K562 (cell line): ENCODE measurements around the gene PRRC2A. TPM values are rescaled to one million over a fixed set of nuclear protein-coding genes. Genes with fewer than 3 reads are reported as not detected.

ENCODE experiments used
- CREB1 ChIP-seq, 2 experiments: sonication (generic) in 1 of 2; formaldehyde crosslinking in 1 of 2; IDR thresholded peaks; 2 replicates each; pipeline versions ENCODE4 v1.6.1 to v1.8.0; 2012 to 2022; ENCODE audit warnings: inconsistent platforms in 1 of 2, mild to moderate bottlenecking in 1 of 2, missing genetic modification reagents in 1 of 2, moderate library complexity in 1 of 2
- HSF4 ChIP-seq: fragments of 250-450 bp; sonication (Bioruptor Pico); IDR thresholded peaks from 2 replicates; pipeline ENCODE4 v2.1.2; 2022; ENCODE audit warnings: mild to moderate bottlenecking, moderate library complexity, borderline replicate concordance
- IRF2 ChIP-seq: sonication (generic); formaldehyde crosslinking; IDR thresholded peaks from 2 replicates; pipeline ENCODE4 v1.8.1; 2022; ENCODE audit warnings: mild to moderate bottlenecking, missing genetic modification reagents
- RBM15 ChIP-seq: fragments of 200-400 bp; formaldehyde crosslinking; IDR thresholded peaks from 2 replicates; pipeline ENCODE4 v1.6.1; 2018; ENCODE audit warnings: mild to moderate bottlenecking, low read length, moderate library complexity; ENCODE audit not compliant: insufficient read depth
- RFX1 ChIP-seq: fragments of 450-650 bp; IDR thresholded peaks from 2 replicates; pipeline ENCODE4 v1.6.1; 2016; ENCODE audit warnings: mild to moderate bottlenecking, moderate library complexity
- THAP12 ChIP-seq: fragments of 250-450 bp; sonication (Bioruptor Pico); IDR thresholded peaks from 2 replicates; pipeline ENCODE4 v1.9.0; 2021; ENCODE audit warnings: mild to moderate bottlenecking, inconsistent platforms
- ZNF224 ChIP-seq: sonication (generic); formaldehyde crosslinking; IDR thresholded peaks from 2 replicates; pipeline ENCODE4 v1.8.0; 2022; ENCODE audit warnings: mild to moderate bottlenecking, missing genetic modification reagents
- ZNF561 ChIP-seq: fragments of 450-650 bp; formaldehyde crosslinking; conservative IDR thresholded peaks from 2 replicates; pipeline ENCODE4 v1.4.0; 2020; ENCODE audit warnings: mild to moderate bottlenecking, moderate library complexity
- polyA plus RNA-seq, 8 experiments: library from polyadenylated mRNA; depleted of rRNA in 4 of 8; stranded (reverse) in 5 of 8; unstranded in 3 of 8; fragments of >200 nt; fragmentation: Nextera tagmentation in 2 of 8; fragmentation: Illumina TruSeq in 1 of 8; extraction: Ambion mirVana in 2 of 8; extraction: Trizol in 1 of 8; gene quantifications; 2 replicates each; pipeline versions ENCODE4 v1.2.1 to v1.2.3, GENCODE V29; 2011 to 2014; ENCODE audit warnings: inconsistent platforms in 1 of 8, missing spikeins in 1 of 8
- total RNA-seq, 7 experiments: library from RNA; depleted of rRNA in 6 of 7; stranded (reverse); fragments of >200 nt in 6 of 7; fragmentation: Illumina TruSeq in 2 of 7; extraction: Trizol in 2 of 7; gene quantifications; 2 replicates each; pipeline versions ENCODE4 v1.2.1 to v1.2.3, GENCODE V29; 2011 to 2021; ENCODE audit warnings: low replicate concordance in 1 of 7
- TF ChIP-seq, protein P1 (sequence below), 2 experiments: fragments of 450-650 bp; formaldehyde crosslinking in 1 of 2; IDR thresholded peaks; 2 replicates each; pipeline versions ENCODE4 v1.4.0 to v1.6.1; 2014 to 2020; ENCODE audit warnings: mild to moderate bottlenecking in 2 of 2, borderline replicate concordance in 1 of 2, low read depth in 1 of 2
- TF ChIP-seq, protein P2 (sequence below): fragments of 200-800 bp; sonication (Bioruptor generic); IDR thresholded peaks from 2 replicates; pipeline ENCODE4 v1.6.1; 2017; ENCODE audit warnings: missing genetic modification characterization, missing compliant biosample characterization
- TF ChIP-seq, protein P3 (sequence below): fragments of 250-450 bp; sonication (Bioruptor Pico); IDR thresholded peaks from 2 replicates; pipeline ENCODE4 v1.8.0; 2022; ENCODE audit warnings: inconsistent platforms

The PRRC2A gene
- total and polyA plus RNA-seq, 9 of the 15 experiments (the other 6 are each of a cell fraction or from before 2014, with no cell fraction given), result 1.0 to 332 (median 63.0) TPM

- TF ChIP-seq CREB1 (IDR thresholded peaks at IDR 0.05), result no peak
- TF ChIP-seq CREB1 (CRISPR knock-in tag; IDR thresholded peaks at IDR 0.05), result no peak
- TF ChIP-seq IRF2 (CRISPR knock-in tag), result 0 out of 2 replicates have a peak, but pooled peaks have one; percentile 13
- TF ChIP-seq, protein P1, sequence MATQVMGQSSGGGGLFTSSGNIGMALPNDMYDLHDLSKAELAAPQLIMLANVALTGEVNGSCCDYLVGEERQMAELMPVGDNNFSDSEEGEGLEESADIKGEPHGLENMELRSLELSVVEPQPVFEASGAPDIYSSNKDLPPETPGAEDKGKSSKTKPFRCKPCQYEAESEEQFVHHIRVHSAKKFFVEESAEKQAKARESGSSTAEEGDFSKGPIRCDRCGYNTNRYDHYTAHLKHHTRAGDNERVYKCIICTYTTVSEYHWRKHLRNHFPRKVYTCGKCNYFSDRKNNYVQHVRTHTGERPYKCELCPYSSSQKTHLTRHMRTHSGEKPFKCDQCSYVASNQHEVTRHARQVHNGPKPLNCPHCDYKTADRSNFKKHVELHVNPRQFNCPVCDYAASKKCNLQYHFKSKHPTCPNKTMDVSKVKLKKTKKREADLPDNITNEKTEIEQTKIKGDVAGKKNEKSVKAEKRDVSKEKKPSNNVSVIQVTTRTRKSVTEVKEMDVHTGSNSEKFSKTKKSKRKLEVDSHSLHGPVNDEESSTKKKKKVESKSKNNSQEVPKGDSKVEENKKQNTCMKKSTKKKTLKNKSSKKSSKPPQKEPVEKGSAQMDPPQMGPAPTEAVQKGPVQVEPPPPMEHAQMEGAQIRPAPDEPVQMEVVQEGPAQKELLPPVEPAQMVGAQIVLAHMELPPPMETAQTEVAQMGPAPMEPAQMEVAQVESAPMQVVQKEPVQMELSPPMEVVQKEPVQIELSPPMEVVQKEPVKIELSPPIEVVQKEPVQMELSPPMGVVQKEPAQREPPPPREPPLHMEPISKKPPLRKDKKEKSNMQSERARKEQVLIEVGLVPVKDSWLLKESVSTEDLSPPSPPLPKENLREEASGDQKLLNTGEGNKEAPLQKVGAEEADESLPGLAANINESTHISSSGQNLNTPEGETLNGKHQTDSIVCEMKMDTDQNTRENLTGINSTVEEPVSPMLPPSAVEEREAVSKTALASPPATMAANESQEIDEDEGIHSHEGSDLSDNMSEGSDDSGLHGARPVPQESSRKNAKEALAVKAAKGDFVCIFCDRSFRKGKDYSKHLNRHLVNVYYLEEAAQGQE (IDR thresholded peaks at IDR 0.05; ENCODE audit: borderline replicate concordance), result no peak
- TF ChIP-seq, protein P1 (CRISPR knock-in tag; IDR thresholded peaks at IDR 0.05; ENCODE audit: low read depth), result 0 out of 2 replicates have a peak, but pooled peaks have one; percentile 30
- TF ChIP-seq HSF4 (CRISPR knock-in tag), result no peak
- TF ChIP-seq, protein P2, sequence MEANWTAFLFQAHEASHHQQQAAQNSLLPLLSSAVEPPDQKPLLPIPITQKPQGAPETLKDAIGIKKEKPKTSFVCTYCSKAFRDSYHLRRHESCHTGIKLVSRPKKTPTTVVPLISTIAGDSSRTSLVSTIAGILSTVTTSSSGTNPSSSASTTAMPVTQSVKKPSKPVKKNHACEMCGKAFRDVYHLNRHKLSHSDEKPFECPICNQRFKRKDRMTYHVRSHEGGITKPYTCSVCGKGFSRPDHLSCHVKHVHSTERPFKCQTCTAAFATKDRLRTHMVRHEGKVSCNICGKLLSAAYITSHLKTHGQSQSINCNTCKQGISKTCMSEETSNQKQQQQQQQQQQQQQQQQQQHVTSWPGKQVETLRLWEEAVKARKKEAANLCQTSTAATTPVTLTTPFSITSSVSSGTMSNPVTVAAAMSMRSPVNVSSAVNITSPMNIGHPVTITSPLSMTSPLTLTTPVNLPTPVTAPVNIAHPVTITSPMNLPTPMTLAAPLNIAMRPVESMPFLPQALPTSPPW (CRISPR knock-in tag), result no peak
- TF ChIP-seq ZNF224, result no peak
- TF ChIP-seq RFX1, result no peak
- 0 out of 2 replicates have a peak, but pooled peaks have one; percentile 27 for TF ChIP-seq THAP12
- TF ChIP-seq, protein P3, sequence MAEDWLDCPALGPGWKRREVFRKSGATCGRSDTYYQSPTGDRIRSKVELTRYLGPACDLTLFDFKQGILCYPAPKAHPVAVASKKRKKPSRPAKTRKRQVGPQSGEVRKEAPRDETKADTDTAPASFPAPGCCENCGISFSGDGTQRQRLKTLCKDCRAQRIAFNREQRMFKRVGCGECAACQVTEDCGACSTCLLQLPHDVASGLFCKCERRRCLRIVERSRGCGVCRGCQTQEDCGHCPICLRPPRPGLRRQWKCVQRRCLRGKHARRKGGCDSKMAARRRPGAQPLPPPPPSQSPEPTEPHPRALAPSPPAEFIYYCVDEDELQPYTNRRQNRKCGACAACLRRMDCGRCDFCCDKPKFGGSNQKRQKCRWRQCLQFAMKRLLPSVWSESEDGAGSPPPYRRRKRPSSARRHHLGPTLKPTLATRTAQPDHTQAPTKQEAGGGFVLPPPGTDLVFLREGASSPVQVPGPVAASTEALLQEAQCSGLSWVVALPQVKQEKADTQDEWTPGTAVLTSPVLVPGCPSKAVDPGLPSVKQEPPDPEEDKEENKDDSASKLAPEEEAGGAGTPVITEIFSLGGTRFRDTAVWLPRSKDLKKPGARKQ (CRISPR knock-in tag), result no peak
- no peak for TF ChIP-seq ZNF561 (CRISPR knock-in tag)
- no peak for TF ChIP-seq RBM15
These were observed 66.8 kb downstream of the PRRC2A start (continued) for GRCh38 chr6:31687321-31687720.
